BE2C (cell line): ENCODE results near the gene ARID3C.

Experiments
- DNase-seq: peaks from one replicate; pipeline ENCODE4 v3.0.0-alpha.2; 2020
- H3K27me3 ChIP-seq: fragments of 250-450 bp; sonication (Bioruptor Pico); 2 replicates; pipeline ENCODE4 v1.5.1; 2020; ENCODE audit warnings: mild to moderate bottlenecking
- H3K36me3 ChIP-seq: fragments of 250-450 bp; sonication (Bioruptor Pico); 2 replicates; pipeline ENCODE4 v1.5.1; 2020; ENCODE audit warnings: mild to moderate bottlenecking
- H3K4me1 ChIP-seq: fragments of 250-450 bp; sonication (Bioruptor Pico); 2 replicates; pipeline ENCODE4 v1.5.1; 2020
- H3K4me3 ChIP-seq: 2 replicates; pipeline ENCODE4 v1.5.1; 2011; ENCODE audit warnings: low read depth, low read length
- H3K9me3 ChIP-seq: fragments of 250-450 bp; sonication (Bioruptor Pico); 2 replicates; pipeline ENCODE4 v1.5.1; 2020
- TF ChIP-seq, protein P1 (sequence below): IDR thresholded peaks from 2 replicates; pipeline ENCODE4 v1.5.1; 2012; ENCODE audit warnings: mild to moderate bottlenecking, low read depth, low read length

ARID3C gene

DNA sequence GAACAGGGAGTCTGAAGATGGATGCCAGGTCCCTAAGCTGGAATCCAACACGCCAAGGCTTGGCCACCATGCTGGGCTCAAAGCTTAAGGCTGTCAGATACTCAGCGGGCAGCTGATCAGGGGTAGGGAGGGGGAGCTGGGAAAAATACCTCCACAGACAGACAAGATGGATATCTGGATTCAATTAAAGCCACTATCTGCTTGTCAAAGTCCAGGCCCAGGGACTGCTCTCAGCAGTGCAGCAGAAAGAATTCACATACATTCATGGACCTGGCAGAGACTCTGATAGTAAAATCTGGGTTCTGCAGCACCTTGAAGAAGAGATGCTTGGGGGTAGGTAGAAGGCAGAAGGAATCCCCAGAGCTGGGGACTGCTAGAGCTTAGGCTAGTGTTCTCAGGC lies 13.7 kb downstream of the ARID3C start:
- Histone ChIP-seq H3K36me3 (0 out of 2 replicates have a peak, but pooled peaks cover 3% of the 10 kb centered on the region), H3K9me3 (no peaks in the 10 kb centered on the region), H3K4me3 (no peak overlapping the region), H3K27me3 (no peaks in the 10 kb centered on the region), H3K4me1 (no peaks in the 10 kb centered on the region; the same call in 1 of the 2 replicates)
- DNase-seq: no peak
- TF ChIP-seq, protein P1, sequence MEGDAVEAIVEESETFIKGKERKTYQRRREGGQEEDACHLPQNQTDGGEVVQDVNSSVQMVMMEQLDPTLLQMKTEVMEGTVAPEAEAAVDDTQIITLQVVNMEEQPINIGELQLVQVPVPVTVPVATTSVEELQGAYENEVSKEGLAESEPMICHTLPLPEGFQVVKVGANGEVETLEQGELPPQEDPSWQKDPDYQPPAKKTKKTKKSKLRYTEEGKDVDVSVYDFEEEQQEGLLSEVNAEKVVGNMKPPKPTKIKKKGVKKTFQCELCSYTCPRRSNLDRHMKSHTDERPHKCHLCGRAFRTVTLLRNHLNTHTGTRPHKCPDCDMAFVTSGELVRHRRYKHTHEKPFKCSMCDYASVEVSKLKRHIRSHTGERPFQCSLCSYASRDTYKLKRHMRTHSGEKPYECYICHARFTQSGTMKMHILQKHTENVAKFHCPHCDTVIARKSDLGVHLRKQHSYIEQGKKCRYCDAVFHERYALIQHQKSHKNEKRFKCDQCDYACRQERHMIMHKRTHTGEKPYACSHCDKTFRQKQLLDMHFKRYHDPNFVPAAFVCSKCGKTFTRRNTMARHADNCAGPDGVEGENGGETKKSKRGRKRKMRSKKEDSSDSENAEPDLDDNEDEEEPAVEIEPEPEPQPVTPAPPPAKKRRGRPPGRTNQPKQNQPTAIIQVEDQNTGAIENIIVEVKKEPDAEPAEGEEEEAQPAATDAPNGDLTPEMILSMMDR: no peak

DNA sequence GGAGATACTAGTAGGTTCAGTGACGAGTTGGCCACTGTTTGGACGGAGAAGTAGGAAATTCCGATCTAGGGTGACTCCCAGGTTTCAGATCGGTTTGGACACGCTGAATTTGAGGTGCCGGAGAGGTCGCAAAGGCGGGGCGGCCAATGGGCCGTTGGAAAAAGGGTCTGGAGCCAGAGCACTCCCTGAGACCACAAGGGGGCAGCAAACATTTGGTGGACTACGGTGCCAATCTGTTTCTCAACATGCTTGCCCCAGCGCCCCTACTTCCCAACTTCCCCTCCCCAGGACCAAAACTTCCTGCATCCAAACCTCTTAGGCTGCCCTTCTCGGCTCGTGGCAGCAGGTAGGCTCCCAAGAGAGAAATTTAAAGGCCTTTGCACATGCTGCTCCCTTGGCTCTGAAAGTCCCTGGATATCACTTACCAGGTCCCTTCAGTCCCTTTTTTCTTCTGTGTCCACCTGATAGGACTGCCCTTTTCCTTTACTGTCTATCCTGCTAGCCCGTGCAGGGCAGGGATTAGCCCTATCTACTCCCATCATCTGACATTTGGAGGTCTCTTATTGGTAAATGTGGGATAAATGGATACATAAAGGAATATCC lies 16.0 kb downstream of the ARID3C start:
- DNase-seq: peak; percentile 86
- H3K36me3 ChIP-seq: 0 out of 2 replicates have a peak, but pooled peaks cover 3% of the 10 kb centered on the region
- TF ChIP-seq, protein P1: peak; percentile 92
- H3K27me3 ChIP-seq: no peaks in the 10 kb centered on the region
- H3K4me3 ChIP-seq: peak overlapping the region; percentile 88
- H3K9me3 ChIP-seq: no peaks in the 10 kb centered on the region
- no peaks in the 10 kb centered on the region; the same call in 1 of the 2 replicates for H3K4me1 ChIP-seq

DNA sequence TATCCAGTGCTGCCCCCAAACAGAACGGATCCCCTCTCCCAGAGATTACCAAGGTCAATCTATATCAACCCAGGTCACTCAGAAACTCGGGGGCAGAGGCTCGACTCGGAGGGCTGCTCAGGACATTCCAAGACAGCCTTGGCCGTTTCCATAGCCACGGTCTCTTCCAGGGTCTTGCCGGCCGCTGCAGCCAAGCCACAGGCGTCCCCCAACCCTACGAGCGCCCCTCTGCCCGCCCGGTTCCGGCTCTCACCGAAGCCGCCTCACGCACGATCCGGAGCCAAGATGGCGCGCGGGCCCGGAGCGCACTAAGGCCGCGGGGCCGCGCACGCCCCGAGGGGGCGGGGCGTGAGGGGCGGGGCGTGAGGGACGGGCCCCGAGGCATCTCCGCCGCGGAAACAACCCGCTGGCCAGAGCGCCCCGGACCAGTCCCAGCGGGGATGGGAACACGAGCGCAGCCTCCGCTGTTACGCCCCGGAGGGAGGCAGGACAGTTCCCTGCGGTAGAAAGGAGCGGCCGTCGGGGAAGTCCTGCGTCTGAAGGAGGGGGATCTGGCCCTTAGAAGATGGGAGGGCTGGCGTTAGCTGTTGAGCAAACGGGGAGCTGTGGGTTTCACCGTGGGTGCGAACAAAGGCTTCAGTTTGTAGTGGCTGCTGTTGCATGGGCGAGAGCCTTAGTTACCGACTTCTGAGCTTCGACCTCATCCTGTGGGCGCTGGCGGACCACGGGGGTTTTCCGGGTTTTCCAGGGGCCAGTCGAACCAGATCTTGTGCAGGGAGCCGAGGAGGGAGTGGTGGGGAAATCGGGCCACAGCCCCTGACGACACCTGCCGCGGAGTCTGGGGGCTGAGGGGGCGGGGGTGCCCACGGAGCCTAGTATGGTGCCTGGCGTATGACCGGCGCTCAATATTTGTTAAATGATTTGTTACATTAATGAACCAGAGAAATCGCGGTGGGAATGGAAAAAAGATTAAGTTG lies 16.8 kb downstream of the ARID3C start, which contains the start of gene RPP25L:
Gene RPP25L (minus strand): TSS at position 287 of the 977 bp plus-strand sequence. CDS start 801 bp downstream, outside the sequence.
- H3K4me3 ChIP-seq: peak within 1 kb of the TSS; percentile 88
- no peaks in the 10 kb centered on the region; the same call in 1 of the 2 replicates for H3K4me1 ChIP-seq
- TF ChIP-seq, protein P1: no peak
- no peaks in the 10 kb centered on the region for H3K27me3 ChIP-seq
- 0 out of 2 replicates have a peak, but pooled peaks cover under 1% of the 10 kb centered on the region for H3K36me3 ChIP-seq
- H3K9me3 ChIP-seq: no peaks in the 10 kb centered on the region
- DNase-seq: peak; percentile 92

DNA sequence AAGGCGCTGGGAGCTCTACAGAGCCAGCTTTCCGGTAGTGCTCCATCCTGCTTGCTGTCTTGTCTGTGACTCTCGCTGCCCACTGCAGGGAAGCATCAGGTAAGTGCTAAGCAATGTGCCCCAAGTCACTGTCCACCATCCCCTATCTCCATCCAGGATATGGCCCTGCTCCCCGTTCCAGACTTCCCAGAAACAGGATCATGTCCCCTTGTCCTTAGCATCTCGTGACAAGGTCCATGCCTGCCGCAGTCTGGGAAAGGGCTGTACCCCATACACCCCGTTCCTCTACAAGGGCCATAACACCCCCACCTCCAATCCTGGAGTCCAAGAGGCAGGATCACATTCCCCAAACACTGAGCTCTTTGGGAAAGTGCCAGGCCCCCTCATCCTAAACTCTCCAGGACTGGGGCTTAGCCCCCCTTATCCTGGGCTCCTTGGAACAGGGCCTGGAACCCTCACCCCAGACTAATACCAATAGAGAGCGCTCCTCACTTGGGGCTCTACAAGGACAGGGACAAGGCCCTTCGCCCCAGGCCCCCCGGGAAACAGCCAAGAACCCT lies 17.5 kb downstream of the ARID3C start:
- H3K27me3 ChIP-seq: no peaks in the 10 kb centered on the region
- no peaks in the 10 kb centered on the region; the same call in 1 of the 2 replicates for H3K4me1 ChIP-seq
- no peak for DNase-seq
- TF ChIP-seq, protein P1: no peak
- H3K4me3 ChIP-seq: peak overlapping the region; percentile 88
- no peaks in the 10 kb centered on the region for H3K9me3 ChIP-seq
- H3K36me3 ChIP-seq: no peaks in the 10 kb centered on the region

DNA sequence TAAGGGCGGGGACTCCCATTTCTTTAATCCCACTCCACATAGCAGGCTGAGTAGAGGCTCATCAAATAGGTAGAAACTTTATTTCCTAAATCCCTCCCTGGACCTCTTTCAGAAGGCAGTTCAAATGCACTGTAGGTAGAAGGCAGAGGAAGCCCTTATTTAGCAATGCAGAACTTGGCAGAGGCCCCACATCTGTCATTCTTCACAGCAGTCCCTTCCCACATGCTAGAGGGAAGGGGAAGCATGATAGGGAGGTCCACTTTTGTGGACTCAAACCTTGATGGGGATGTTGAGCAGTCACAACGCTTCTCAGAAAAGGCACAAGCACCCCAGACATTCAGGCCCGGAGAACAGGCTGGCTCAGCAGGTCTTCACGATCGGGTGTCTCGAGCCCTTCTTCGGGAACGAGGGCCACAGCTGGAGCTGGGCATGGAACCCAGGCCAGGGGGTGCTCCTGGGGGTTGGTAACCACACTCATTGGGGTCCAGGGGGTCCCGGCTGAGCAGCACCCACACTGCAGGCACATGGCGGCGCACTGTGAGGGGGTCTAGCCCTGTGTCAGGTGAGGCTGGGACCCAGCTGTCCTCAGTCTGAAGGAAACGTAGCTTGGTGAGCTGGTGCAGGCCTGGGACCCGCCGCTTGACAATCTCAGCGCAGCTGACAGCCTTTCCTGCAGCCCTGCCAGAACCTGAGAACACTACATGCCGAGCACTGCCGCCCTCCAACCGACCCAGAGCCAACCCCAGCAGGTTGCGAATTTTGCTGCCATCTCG lies 18.2 kb downstream of the ARID3C start:
- Histone ChIP-seq H3K9me3 (no peaks in the 10 kb centered on the region), H3K4me1 (no peaks in the 10 kb centered on the region; the same call in 1 of the 2 replicates), H3K27me3 (no peaks in the 10 kb centered on the region), H3K36me3 (no peaks in the 10 kb centered on the region), H3K4me3 (peak overlapping the region; percentile 88)
- TF ChIP-seq, protein P1: no peak
- DNase-seq: no peak
